Psoas muscle (tissue), 8 donors: ENCODE results near the gene VMP1. TPM values are rescaled to one million over a fixed set of nuclear protein-coding genes. Genes with fewer than 3 reads are reported as not detected.
"Not testable (repeated sequence)": the region's sequence is repeated elsewhere in the genome, so short reads cannot be mapped to it uniquely, and the experiment has no call there.

Experiments used
- ATAC-seq, 4 donors: fragments of 200-7000 bp; cut with Tn5 transposase; one replicate each; pipeline ENCODE4 v1.9.1; 2020; ENCODE audit warnings: moderate library complexity in 3 of 4, mild to moderate bottlenecking in 2 of 4
- DNase-seq, 2 donors: peaks; one replicate each; pipeline ENCODE4 v3.0.0-alpha.2; 2020
- H3K27ac ChIP-seq: fragments of 200-600 bp; one replicate; pipeline ENCODE4 v1.8.0; 2022
- H3K27me3 ChIP-seq, 3 donors: fragments of 200-600 bp in 1 of 3; one replicate each; pipeline versions ENCODE4 v1.6.1 to v1.8.0; 2013 to 2022; ENCODE audit warnings: low read length in 2 of 3, mild to moderate bottlenecking in 2 of 3, moderate library complexity in 1 of 3; ENCODE audit not compliant: insufficient read depth in 3 of 3
- H3K36me3 ChIP-seq, 2 donors: fragments of 200-600 bp in 1 of 2; one replicate each; pipeline versions ENCODE4 v1.6.1 to v1.8.0; 2013 to 2022; ENCODE audit warnings: low read depth in 1 of 2, mild to moderate bottlenecking in 1 of 2, moderate library complexity in 1 of 2; ENCODE audit not compliant: insufficient read depth in 1 of 2
- H3K4me1 ChIP-seq: fragments of 200-600 bp; one replicate; pipeline ENCODE4 v1.8.0; 2022
- H3K4me3 ChIP-seq: fragments of 200-600 bp; one replicate; pipeline ENCODE4 v1.8.0; 2022; ENCODE audit warnings: mild to moderate bottlenecking
- H3K9me3 ChIP-seq: fragments of 200-600 bp; one replicate; pipeline ENCODE4 v1.8.0; 2022
- CTCF ChIP-seq: fragments of 200-600 bp; IDR thresholded peaks from one replicate; pipeline ENCODE4 v1.8.0; 2022; ENCODE audit warnings: antibody characterized with exemption
- WGBS, 3 donors: extraction: QIAGEN DNeasy Blood & Tissue Kit; methylation state at CpG; one replicate each; pipeline versions ENCODE4 v1.1.6 to v1.1.7; 2013; 5-methylcytosine and 5-hydroxymethylcytosine counted together
- intact Hi-C, 2 donors: fragments of 100-400 bp; cut with DNase I; formaldehyde crosslinking; loops; one replicate each; pipeline versions ENCODE4 v1.11.0 to v1.14.2; 2022
- polyA plus RNA-seq, 3 donors: library from polyadenylated mRNA; stranded (reverse); fragments of 200-250 nt; gene quantifications; one replicate each; pipeline ENCODE4 v1.2.3, GENCODE V29; 2013
- total RNA-seq, 4 donors: library from RNA; stranded (reverse); fragmentation: NEBNext Ultra II Directional in 2 of 4; extraction: Animal tissue kit (Norgen Biotek cat#: 25700) in 2 of 4; gene quantifications; one replicate each; pipeline versions ENCODE4 v1.2.1 to v1.2.4, GENCODE V29; 2021 to 2023
- donor health status: healthy with polysubstance abuse.
- donor health status: DM: no; HTN: no; CAD: no; lungs with moderate emphysema.
- donor health status: Bipolar disorder and iron deficiency.
- donor health status: healthy.
- donor health status: DM: yes; HTN: yes; CAD: no.
- donor health status: DM: no; HTN: no; CAD: no.
- donor health status: DM: no; HTN: no; CAD: no.
- donor health status: DM: yes; HTN: yes; CAD: no.

VMP1 gene
- total and polyA plus RNA-seq, 7 donors = 31.3 to 115 (median 60.5) TPM

- H3K4me3 ChIP-seq = no peak overlapping the region
- intact Hi-C loops = no loop called here
- H3K27me3 ChIP-seq = no peaks in the 10 kb centered on the region
- H3K4me1 ChIP-seq = peaks cover 46% of the 10 kb centered on the region
- ATAC-seq (no peak), DNase-seq (peak in 1 of 2 donors; percentile 35)
- WGBS, 3 donors = 79 to 94% (median 91%) methylated on average over 5 of the region's 5 CpGs
- TF ChIP-seq CTCF = no peak
- peak overlapping the region; percentile 79 for H3K27ac ChIP-seq
- peaks cover 0 to 2% of the 10 kb centered on the region in 2 donors for H3K36me3 ChIP-seq
- no peaks in the 10 kb centered on the region for H3K9me3 ChIP-seq
Observed at GRCh38 chr17:59827721-59828477, 120.4 kb downstream of the VMP1 start.

GRCh38 chr17:59828478-59828760 is 121.0 kb downstream of the VMP1 start:
- peak overlapping the region; percentile 29 for H3K4me3 ChIP-seq
- intact Hi-C loops = no loop called here
- H3K27me3 ChIP-seq = no peaks in the 10 kb centered on the region
- DNase-seq (no peak), ATAC-seq (no peak)
- peaks cover 52% of the 10 kb centered on the region for H3K4me1 ChIP-seq
- no peaks in the 10 kb centered on the region for H3K9me3 ChIP-seq
- H3K36me3 ChIP-seq = peaks cover 0 to 2% of the 10 kb centered on the region in 2 donors
- 48 to 62% (median 61%) methylated on average over 2 of the region's 2 CpGs for WGBS, 3 donors
- no peak for TF ChIP-seq CTCF
- peak overlapping the region; percentile 79 for H3K27ac ChIP-seq

- H3K27ac ChIP-seq = peak overlapping the region; percentile 79
- ATAC-seq = not testable (repeated sequence)
- peaks cover 52% of the 10 kb centered on the region for H3K4me1 ChIP-seq
Observed at GRCh38 chr17:59828819-59829216, 121.4 kb downstream of the VMP1 start.

GRCh38 chr17:59829217-59830006 is 122.0 kb downstream of the VMP1 start:
- TF ChIP-seq CTCF = no peak
- DNase-seq (no peak), ATAC-seq (peak; percentile 44 to 78 (median 68))
- intact Hi-C loops = no loop called here
- Histone ChIP-seq H3K4me1 (peaks cover 52% of the 10 kb centered on the region), H3K27me3 (no peaks in the 10 kb centered on the region), H3K4me3 (peak overlapping the region; percentile 29), H3K27ac (peak overlapping the region; percentile 79), H3K36me3 (peaks cover 0 to 2% of the 10 kb centered on the region in 2 donors), H3K9me3 (no peaks in the 10 kb centered on the region)
- WGBS, 3 donors = 31 to 48% (median 45%) methylated on average over 4 of the region's 4 CpGs

More at GRCh38 chr17:59828819-59829216, 121.4 kb downstream of the VMP1 start:
- H3K36me3 ChIP-seq, DNase-seq, intact Hi-C loops, H3K27me3 ChIP-seq, H3K9me3 ChIP-seq: not testable (repeated sequence)
- WGBS, 3 donors = 68 to 77% (median 70%) methylated on average over 7 of the region's 7 CpGs
- peak overlapping the region; percentile 29 for H3K4me3 ChIP-seq

- WGBS, 3 donors = 80 to 82% (median 81%) methylated on average over 3 of the region's 3 CpGs
- TF ChIP-seq CTCF = no peak
- Histone ChIP-seq H3K4me3 (no peak overlapping the region), H3K36me3 (peaks cover 0 to 2% of the 10 kb centered on the region in 2 donors), H3K27ac (peak overlapping the region; percentile 79), H3K9me3 (no peaks in the 10 kb centered on the region), H3K4me1 (peaks cover 51% of the 10 kb centered on the region), H3K27me3 (no peaks in the 10 kb centered on the region)
- peak in 1 of 2 donors; percentile 16 for DNase-seq
- intact Hi-C loops = no loop called here
- no peak for ATAC-seq
Observed at GRCh38 chr17:59830007-59830630, 122.7 kb downstream of the VMP1 start.
